Stimulated activated CD4-positive, alpha-beta T cell treated with anti-CD3 and anti-CD28 coated beads, Interleukin-1b, Interleukin-23, amount 100 ng/mL, for 4 hours (primary cell): ENCODE data around the gene PRXL2A.
"Not testable (repeated sequence)": the region's sequence is repeated elsewhere in the genome, so short reads cannot be mapped to it uniquely, and the experiment has no call there.

Source experiments
- DNase-seq, 2 donors: peaks; one replicate each; pipeline ENCODE4 v3.0.0-alpha.2; 2020; ENCODE audit warnings: low read depth in 2 of 2

Gene PRXL2A

DNA sequence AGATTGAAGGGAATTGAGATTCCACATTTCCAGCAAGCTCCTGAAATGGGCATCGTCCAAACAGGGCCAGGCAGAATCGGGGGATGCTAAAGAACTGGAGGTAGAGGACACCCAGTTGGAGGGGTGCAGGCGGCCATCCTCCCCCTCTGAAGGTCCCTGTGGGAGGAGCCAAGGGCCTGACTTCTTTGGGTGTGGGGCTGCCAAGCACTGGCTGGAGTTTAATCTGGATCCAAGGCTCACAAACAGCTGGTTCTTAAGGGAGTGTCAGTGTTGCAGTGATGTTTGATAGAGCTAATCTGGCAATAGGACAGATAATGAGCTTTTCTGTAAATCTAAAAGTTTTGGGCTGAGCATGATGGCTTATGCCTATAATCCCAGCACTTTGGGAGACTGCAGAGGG lies 66.6 kb downstream of the PRXL2A start:
- DNase-seq: no peak

DNA sequence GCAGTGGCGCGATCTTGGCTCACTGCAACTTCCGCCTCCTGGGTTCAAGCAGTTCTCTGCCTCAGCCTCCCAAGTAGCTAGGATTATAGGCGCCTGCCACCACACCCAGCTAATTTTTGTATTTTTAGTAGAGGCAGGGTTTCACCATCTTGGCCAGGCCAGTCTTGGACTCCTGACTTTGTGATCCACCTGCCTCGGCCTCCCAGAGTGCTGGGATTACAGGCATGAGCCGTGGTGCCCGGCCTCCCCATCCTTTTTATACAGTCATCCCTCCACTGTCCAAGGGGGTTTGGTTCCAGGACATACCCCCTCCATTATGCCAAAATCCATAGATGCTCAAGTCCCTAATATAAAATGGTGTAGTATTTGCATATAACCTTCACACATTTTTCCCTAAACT lies 67.3 kb downstream of the PRXL2A start:
- DNase-seq: not testable (repeated sequence)

GRCh38 chr10:80476685-80477084 lies 68.3 kb downstream of the PRXL2A start:
- no peak for DNase-seq

- no peak for DNase-seq
These were observed 69.5 kb downstream of the PRXL2A start for GRCh38 chr10:80477813-80478212.

GRCh38 chr10:80480373-80480772 lies 72.0 kb downstream of the PRXL2A start:
- DNase-seq: not testable (repeated sequence)

- DNase-seq: no peak
These were observed 72.5 kb downstream of the PRXL2A start for GRCh38 chr10:80480852-80481251.

DNA sequence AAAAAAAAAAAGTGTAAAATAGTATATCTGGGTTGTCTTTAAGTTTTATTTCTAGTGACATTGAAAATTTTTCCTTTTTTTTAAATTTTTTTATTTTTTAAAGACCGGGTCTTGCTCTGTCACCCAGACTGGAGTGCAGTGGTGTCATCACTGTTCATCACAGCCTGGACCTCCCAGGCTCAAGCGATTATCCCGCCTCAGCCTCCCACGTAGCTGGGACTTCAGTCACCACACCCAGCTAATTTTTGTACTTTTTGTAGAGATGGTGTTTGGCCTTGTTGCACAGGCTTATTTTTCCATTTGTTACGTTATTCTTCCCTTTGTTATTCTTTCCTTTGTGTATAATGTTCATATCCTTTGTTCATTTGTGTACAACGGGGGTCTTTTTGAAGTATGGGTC lies 75.9 kb downstream of the PRXL2A start:
- DNase-seq: no peak

GRCh38 chr10:80484676-80485075 lies 76.3 kb downstream of the PRXL2A start:
- no peak for DNase-seq

GRCh38 chr10:80485076-80485945 lies 77.0 kb downstream of the PRXL2A start:
- DNase-seq: no peak

- DNase-seq: no peak
These were observed 77.8 kb downstream of the PRXL2A start for GRCh38 chr10:80485946-80486764.
